ENCODE measurements around the gene TMSB15C.
"Not testable (repeated sequence)": the region's sequence is repeated elsewhere in the genome, so short reads cannot be mapped to it uniquely, and the experiment has no call there.

Gene TMSB15C

GRCh38 chrX:104113222-104113965 lies 37.4 kb upstream of the TMSB15C start:
- Histone ChIP-seq H3K9me3 (ENCODE audit: insufficient read depth, low read length, severe bottlenecking) (no peaks in the 10 kb centered on the region), H3K4me1 (ENCODE audit: insufficient read depth, low read length) (no peaks in the 10 kb centered on the region), H2AFZ (ENCODE audit: low read depth, low read length) (no peak overlapping the region), H3K9ac (ENCODE audit: low read depth, low read length) (no peak overlapping the region), H3K36me3 (ENCODE audit: insufficient read depth, low read length) (no peaks in the 10 kb centered on the region), H3K4me2 (ENCODE audit: insufficient read depth, low read length) (no peak overlapping the region), H4K20me1 (ENCODE audit: insufficient read depth, low read length) (no peaks in the 10 kb centered on the region), H3K27ac (ENCODE audit: low read length) (no peak overlapping the region), H3K27me3 (ENCODE audit: insufficient read depth, low read length, poor library complexity) (no peaks in the 10 kb centered on the region), H3K79me2 (ENCODE audit: insufficient read depth, low read length) (no peaks in the 10 kb centered on the region), H3K4me3 (ENCODE audit: low read depth in 1 of 2, low read length in 2 of 2) (no peak overlapping the region)
- peak; percentile 52; the same call in 1 of the 3 replicates for ATAC-seq (ENCODE audit: insufficient read depth, low read depth)
- TF ChIP-seq, protein P1, sequence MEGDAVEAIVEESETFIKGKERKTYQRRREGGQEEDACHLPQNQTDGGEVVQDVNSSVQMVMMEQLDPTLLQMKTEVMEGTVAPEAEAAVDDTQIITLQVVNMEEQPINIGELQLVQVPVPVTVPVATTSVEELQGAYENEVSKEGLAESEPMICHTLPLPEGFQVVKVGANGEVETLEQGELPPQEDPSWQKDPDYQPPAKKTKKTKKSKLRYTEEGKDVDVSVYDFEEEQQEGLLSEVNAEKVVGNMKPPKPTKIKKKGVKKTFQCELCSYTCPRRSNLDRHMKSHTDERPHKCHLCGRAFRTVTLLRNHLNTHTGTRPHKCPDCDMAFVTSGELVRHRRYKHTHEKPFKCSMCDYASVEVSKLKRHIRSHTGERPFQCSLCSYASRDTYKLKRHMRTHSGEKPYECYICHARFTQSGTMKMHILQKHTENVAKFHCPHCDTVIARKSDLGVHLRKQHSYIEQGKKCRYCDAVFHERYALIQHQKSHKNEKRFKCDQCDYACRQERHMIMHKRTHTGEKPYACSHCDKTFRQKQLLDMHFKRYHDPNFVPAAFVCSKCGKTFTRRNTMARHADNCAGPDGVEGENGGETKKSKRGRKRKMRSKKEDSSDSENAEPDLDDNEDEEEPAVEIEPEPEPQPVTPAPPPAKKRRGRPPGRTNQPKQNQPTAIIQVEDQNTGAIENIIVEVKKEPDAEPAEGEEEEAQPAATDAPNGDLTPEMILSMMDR (IDR thresholded peaks at IDR 0.05; ENCODE audit: borderline replicate concordance, extremely low read depth, low read length, poor library complexity, severe bottlenecking): peak; percentile 25
- TF ChIP-seq EZH2 (IDR thresholded peaks at IDR 0.05; ENCODE audit: borderline replicate concordance, low read depth, low read length, severe bottlenecking): no peak
- DNase-seq: peak; percentile 4

- H3K79me2 ChIP-seq (ENCODE audit: insufficient read depth, low read length): no peaks in the 10 kb centered on the region
- ATAC-seq (ENCODE audit: insufficient read depth, low read depth) (no peak), DNase-seq (no peak)
- TF ChIP-seq, protein P1 (IDR thresholded peaks at IDR 0.05; ENCODE audit: borderline replicate concordance, extremely low read depth, low read length, poor library complexity, severe bottlenecking): no peak
- TF ChIP-seq EZH2 (IDR thresholded peaks at IDR 0.05; ENCODE audit: borderline replicate concordance, low read depth, low read length, severe bottlenecking): no peak
- no peaks in the 10 kb centered on the region for H4K20me1 ChIP-seq (ENCODE audit: insufficient read depth, low read length)
- H3K4me2 ChIP-seq (ENCODE audit: insufficient read depth, low read length): no peak within 1 kb of the TSS
- no peaks in the 10 kb centered on the region for H3K4me1 ChIP-seq (ENCODE audit: insufficient read depth, low read length)
- H3K9ac ChIP-seq (ENCODE audit: low read depth, low read length): no peak within 1 kb of the TSS
- no peaks in the 10 kb centered on the region for H3K9me3 ChIP-seq (ENCODE audit: insufficient read depth, low read length, severe bottlenecking)
- no peak within 1 kb of the TSS for H3K4me3 ChIP-seq (ENCODE audit: low read depth in 1 of 2, low read length in 2 of 2)
- no peak within 1 kb of the TSS for H2AFZ ChIP-seq (ENCODE audit: low read depth, low read length)
- H3K36me3 ChIP-seq (ENCODE audit: insufficient read depth, low read length): no peaks in the 10 kb centered on the region
- no peaks in the 10 kb centered on the region for H3K27me3 ChIP-seq (ENCODE audit: insufficient read depth, low read length, poor library complexity)
- H3K27ac ChIP-seq (ENCODE audit: low read length): no peak within 1 kb of the TSS
Observed at GRCh38 chrX:104112326-104112951, 36.4 kb upstream of the TMSB15C start, which contains the start of gene ZCCHC18. Gene ZCCHC18 (plus strand): TSS chrX:104112523. CDS start chrX:104114112, 1,589 bp downstream.

- H3K4me1 ChIP-seq (ENCODE audit: insufficient read depth, low read length); H4K20me1 ChIP-seq (ENCODE audit: insufficient read depth, low read length); H3K27me3 ChIP-seq (ENCODE audit: insufficient read depth, low read length, poor library complexity); H3K79me2 ChIP-seq (ENCODE audit: insufficient read depth, low read length); H2AFZ ChIP-seq (ENCODE audit: low read depth, low read length); H3K9me3 ChIP-seq (ENCODE audit: insufficient read depth, low read length, severe bottlenecking); H3K4me3 ChIP-seq (ENCODE audit: low read depth in 1 of 2, low read length in 2 of 2); DNase-seq; H3K9ac ChIP-seq (ENCODE audit: low read depth, low read length); H3K4me2 ChIP-seq (ENCODE audit: insufficient read depth, low read length); H3K27ac ChIP-seq (ENCODE audit: low read length); H3K36me3 ChIP-seq (ENCODE audit: insufficient read depth, low read length): not testable (repeated sequence)
- ATAC-seq (ENCODE audit: insufficient read depth, low read depth): 0 out of 3 replicates have a peak, but pooled peaks have one; percentile 42
Observed at GRCh38 chrX:104110491-104111240, 34.6 kb upstream of the TMSB15C start.

DNA sequence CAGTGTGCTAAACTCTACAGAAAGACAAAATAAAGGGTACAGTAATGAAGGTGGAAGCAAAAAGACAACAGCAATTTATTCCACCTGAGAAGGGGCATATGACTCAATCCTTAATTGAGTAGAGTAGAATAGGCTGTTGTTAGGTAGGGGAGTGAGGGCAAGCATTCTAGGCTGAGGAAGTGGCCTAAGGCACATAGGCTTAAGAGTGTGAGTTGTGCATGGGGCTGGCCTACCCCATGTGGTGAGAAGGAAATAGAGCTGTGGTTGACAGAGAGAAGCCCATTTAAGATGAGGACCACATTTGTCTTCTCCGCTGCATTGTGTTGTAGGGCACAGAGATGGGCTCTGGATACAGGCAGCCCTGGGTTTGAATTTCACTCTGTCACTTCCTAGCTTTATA lies 32.9 kb upstream of the TMSB15C start:
- no peaks in the 10 kb centered on the region for H4K20me1 ChIP-seq (ENCODE audit: insufficient read depth, low read length)
- DNase-seq: no peak
- H3K4me1 ChIP-seq (ENCODE audit: insufficient read depth, low read length): no peaks in the 10 kb centered on the region
- ATAC-seq (ENCODE audit: insufficient read depth, low read depth): no peak
- H3K4me2 ChIP-seq (ENCODE audit: insufficient read depth, low read length): no peak overlapping the region
- H3K27ac ChIP-seq (ENCODE audit: low read length): no peak overlapping the region
- H3K79me2 ChIP-seq (ENCODE audit: insufficient read depth, low read length): no peaks in the 10 kb centered on the region
- H2AFZ ChIP-seq (ENCODE audit: low read depth, low read length): no peak overlapping the region
- no peaks in the 10 kb centered on the region for H3K27me3 ChIP-seq (ENCODE audit: insufficient read depth, low read length, poor library complexity)
- H3K4me3 ChIP-seq (ENCODE audit: low read depth in 1 of 2, low read length in 2 of 2): no peak overlapping the region
- TF ChIP-seq, protein P1 (IDR thresholded peaks at IDR 0.05; ENCODE audit: borderline replicate concordance, extremely low read depth, low read length, poor library complexity, severe bottlenecking): no peak
- no peak for TF ChIP-seq EZH2 (IDR thresholded peaks at IDR 0.05; ENCODE audit: borderline replicate concordance, low read depth, low read length, severe bottlenecking)
- no peaks in the 10 kb centered on the region for H3K36me3 ChIP-seq (ENCODE audit: insufficient read depth, low read length)
- H3K9ac ChIP-seq (ENCODE audit: low read depth, low read length): no peak overlapping the region
- H3K9me3 ChIP-seq (ENCODE audit: insufficient read depth, low read length, severe bottlenecking): no peaks in the 10 kb centered on the region
